HepG2 (cell line): ENCODE results near the gene SYNGAP1. TPM values are rescaled to one million over a fixed set of nuclear protein-coding genes. Genes with fewer than 3 reads are reported as not detected.
A peak's percentile ranks its signal among the peaks of the same experiment; 100 is the strongest.

Source experiments
- CAMTA2 ChIP-seq: sonication (generic); formaldehyde crosslinking; IDR thresholded peaks from 2 replicates; pipeline ENCODE4 v1.4.0; 2020; ENCODE audit warnings: mild to moderate bottlenecking, missing genetic modification reagents, borderline replicate concordance
- CCDC6 ChIP-seq: sonication (generic); formaldehyde crosslinking; IDR thresholded peaks from 2 replicates; pipeline ENCODE4 v1.8.1; 2022; ENCODE audit warnings: mild to moderate bottlenecking, missing genetic modification reagents, moderate library complexity
- HIVEP1 ChIP-seq: sonication (generic); formaldehyde crosslinking; IDR thresholded peaks from 2 replicates; pipeline ENCODE4 v1.4.0; 2020; ENCODE audit warnings: mild to moderate bottlenecking, missing genetic modification reagents
- KAT7 ChIP-seq: IDR thresholded peaks from 2 replicates; pipeline ENCODE4 v1.6.1; 2018; ENCODE audit warnings: borderline replicate concordance, missing compliant biosample characterization
- MAZ ChIP-seq, 2 experiments: sonication (generic) in 1 of 2; formaldehyde crosslinking in 1 of 2; IDR thresholded peaks; 2 replicates each; pipeline versions ENCODE4 v1.5.0 to v1.6.1; 2012 to 2020; ENCODE audit warnings: low read depth in 2 of 2, mild to moderate bottlenecking in 2 of 2, borderline replicate concordance in 1 of 2, improper control_type of control experiment in 1 of 2, low read length in 1 of 2, missing genetic modification reagents in 1 of 2, moderate library complexity in 1 of 2
- MIXL1 ChIP-seq: IDR thresholded peaks from 2 replicates; pipeline ENCODE4 v1.6.1; 2016
- PAF1 ChIP-seq: IDR thresholded peaks from 2 replicates; pipeline ENCODE4 v1.6.1; 2016; ENCODE audit warnings: missing genetic modification reagents, missing compliant biosample characterization
- PHF20 ChIP-seq: sonication (generic); formaldehyde crosslinking; IDR thresholded peaks from 2 replicates; pipeline ENCODE4 v1.5.0; 2020; ENCODE audit warnings: mild to moderate bottlenecking, missing genetic modification reagents
- PHF21A ChIP-seq: sonication (generic); formaldehyde crosslinking; IDR thresholded peaks from 2 replicates; pipeline ENCODE4 v1.5.0; 2020; ENCODE audit warnings: mild to moderate bottlenecking, missing genetic modification reagents
- SMAD3 ChIP-seq: sonication (generic); formaldehyde crosslinking; IDR thresholded peaks from 2 replicates; pipeline ENCODE4 v1.4.0; 2020; ENCODE audit warnings: missing genetic modification reagents
- SNAI1 ChIP-seq: sonication (generic); formaldehyde crosslinking; IDR thresholded peaks from 2 replicates; pipeline ENCODE4 v1.5.0; 2020; ENCODE audit warnings: mild to moderate bottlenecking, missing genetic modification reagents, borderline replicate concordance
- SP2 ChIP-seq: sonication (generic); formaldehyde crosslinking; IDR thresholded peaks from 2 replicates; pipeline ENCODE4 v1.5.1; 2020; ENCODE audit warnings: mild to moderate bottlenecking, missing genetic modification reagents
- SP5 ChIP-seq: IDR thresholded peaks from 2 replicates; pipeline ENCODE4 v1.6.1; 2016; ENCODE audit warnings: low read depth, borderline replicate concordance
- ZC3H13 ChIP-seq: sonication (generic); formaldehyde crosslinking; IDR thresholded peaks from 2 replicates; pipeline ENCODE4 v1.8.1; 2023; ENCODE audit warnings: mild to moderate bottlenecking, missing genetic modification reagents, moderate library complexity
- ZC3H4 ChIP-seq: sonication (generic); formaldehyde crosslinking; IDR thresholded peaks from 2 replicates; pipeline ENCODE4 v1.4.0; 2020; ENCODE audit warnings: missing genetic modification reagents, borderline replicate concordance
- ZEB1 ChIP-seq: IDR thresholded peaks from 2 replicates; pipeline ENCODE4 v1.6.1; 2012; ENCODE audit warnings: mild to moderate bottlenecking, low read depth, inconsistent platforms; ENCODE audit not compliant: insufficient replicate concordance
- ZFP91 ChIP-seq: sonication (generic); formaldehyde crosslinking; IDR thresholded peaks from 2 replicates; pipeline ENCODE4 v1.9.0; 2022; ENCODE audit warnings: missing genetic modification reagents, mild to moderate bottlenecking, borderline replicate concordance
- ZIK1 ChIP-seq: sonication (generic); formaldehyde crosslinking; IDR thresholded peaks from 2 replicates; pipeline ENCODE4 v1.5.0; 2020; ENCODE audit warnings: mild to moderate bottlenecking, low read depth, missing genetic modification reagents, borderline replicate concordance
- ZNF260 ChIP-seq: sonication (generic); formaldehyde crosslinking; IDR thresholded peaks from 2 replicates; pipeline ENCODE4 v1.4.0; 2020; ENCODE audit warnings: missing genetic modification reagents, low read depth, mild to moderate bottlenecking, borderline replicate concordance
- ZNF431 ChIP-seq: sonication (generic); formaldehyde crosslinking; IDR thresholded peaks from 2 replicates; pipeline ENCODE4 v1.9.0; 2022; ENCODE audit warnings: missing genetic modification reagents, low read depth, mild to moderate bottlenecking, borderline replicate concordance
- ZNF713 ChIP-seq: sonication (generic); formaldehyde crosslinking; IDR thresholded peaks from 2 replicates; pipeline ENCODE4 v1.4.0; 2020; ENCODE audit warnings: mild to moderate bottlenecking, missing genetic modification reagents
- ZNF816 ChIP-seq: sonication (generic); formaldehyde crosslinking; IDR thresholded peaks from 2 replicates; pipeline ENCODE4 v1.8.0; 2022; ENCODE audit warnings: missing genetic modification reagents, mild to moderate bottlenecking, borderline replicate concordance
- ZSCAN5A ChIP-seq: sonication (generic); formaldehyde crosslinking; IDR thresholded peaks from 2 replicates; pipeline ENCODE4 v1.8.0; 2022; ENCODE audit warnings: mild to moderate bottlenecking, missing genetic modification reagents, borderline replicate concordance
- polyA plus RNA-seq, 8 experiments: library from polyadenylated mRNA; depleted of rRNA in 3 of 8; stranded (reverse) in 7 of 8; unstranded in 1 of 8; fragments of >200 nt; fragmentation: Illumina TruSeq in 4 of 8; extraction: Trizol in 4 of 8; gene quantifications; 2 replicates each; pipeline versions ENCODE4 v1.2.1 to v1.2.3, GENCODE V29; 2011 to 2016; ENCODE audit warnings: low read depth in 4 of 8, missing spikeins in 1 of 8, mixed read lengths in 1 of 8; ENCODE audit not compliant: insufficient read depth in 1 of 8
- total RNA-seq, 5 experiments: library from RNA; depleted of rRNA; stranded (reverse); fragments of >200 nt; fragmentation: Illumina TruSeq; extraction: Trizol; gene quantifications; 2 replicates each; pipeline ENCODE4 v1.2.3, GENCODE V29; 2016; ENCODE audit warnings: low read depth in 1 of 5
- TF ChIP-seq, protein P1 (sequence below): sonication (generic); formaldehyde crosslinking; IDR thresholded peaks from 2 replicates; pipeline ENCODE4 v1.4.0; 2020; ENCODE audit warnings: missing genetic modification reagents; ENCODE audit errors: not compliant biosample characterization
- TF ChIP-seq, protein P2 (sequence below): sonication (generic); formaldehyde crosslinking; IDR thresholded peaks from 2 replicates; pipeline ENCODE4 v1.8.1; 2023; ENCODE audit warnings: mild to moderate bottlenecking, moderate library complexity, missing genetic modification reagents

The SYNGAP1 gene
- total and polyA plus RNA-seq, 2 of the 13 experiments (the other 11 are each of a cell fraction or from before 2014, with no cell fraction given), result 0.75 to 1.1 TPM

- no peak for TF ChIP-seq MAZ (IDR thresholded peaks at IDR 0.05; ENCODE audit: borderline replicate concordance, low read depth, low read length)
- no peak for TF ChIP-seq MAZ (CRISPR knock-in tag; IDR thresholded peaks at IDR 0.05; ENCODE audit: low read depth)
- TF ChIP-seq ZEB1, result no peak
- no peak for TF ChIP-seq MIXL1 (CRISPR knock-in tag)
- no peak for TF ChIP-seq ZNF816 (CRISPR knock-in tag)
- peak; percentile 46; the same call in 1 of the 2 replicates for TF ChIP-seq CAMTA2 (CRISPR knock-in tag)
- TF ChIP-seq ZNF713 (CRISPR knock-in tag), result no peak
- TF ChIP-seq ZSCAN5A, result peak; percentile 34; the same call in 1 of the 2 replicates
- TF ChIP-seq SP2 (CRISPR knock-in tag), result no peak
- TF ChIP-seq, protein P1, sequence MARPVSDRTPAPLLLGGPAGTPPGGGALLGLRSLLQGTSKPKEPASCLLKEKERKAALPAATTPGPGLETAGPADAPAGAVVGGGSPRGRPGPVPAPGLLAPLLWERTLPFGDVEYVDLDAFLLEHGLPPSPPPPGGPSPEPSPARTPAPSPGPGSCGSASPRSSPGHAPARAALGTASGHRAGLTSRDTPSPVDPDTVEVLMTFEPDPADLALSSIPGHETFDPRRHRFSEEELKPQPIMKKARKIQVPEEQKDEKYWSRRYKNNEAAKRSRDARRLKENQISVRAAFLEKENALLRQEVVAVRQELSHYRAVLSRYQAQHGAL (CRISPR knock-in tag), result no peak
- TF ChIP-seq ZC3H4, result no peak
- 0 out of 2 replicates have a peak, but pooled peaks have one; percentile 4 for TF ChIP-seq ZFP91 (CRISPR knock-in tag)
- TF ChIP-seq PHF21A (CRISPR knock-in tag), result no peak
- no peak for TF ChIP-seq ZNF260 (CRISPR knock-in tag)
- no peak for TF ChIP-seq PHF20 (CRISPR knock-in tag)
- 0 out of 2 replicates have a peak, but pooled peaks have one; percentile 18 for TF ChIP-seq ZIK1 (CRISPR knock-in tag)
- TF ChIP-seq CCDC6, result no peak
- TF ChIP-seq, protein P2, sequence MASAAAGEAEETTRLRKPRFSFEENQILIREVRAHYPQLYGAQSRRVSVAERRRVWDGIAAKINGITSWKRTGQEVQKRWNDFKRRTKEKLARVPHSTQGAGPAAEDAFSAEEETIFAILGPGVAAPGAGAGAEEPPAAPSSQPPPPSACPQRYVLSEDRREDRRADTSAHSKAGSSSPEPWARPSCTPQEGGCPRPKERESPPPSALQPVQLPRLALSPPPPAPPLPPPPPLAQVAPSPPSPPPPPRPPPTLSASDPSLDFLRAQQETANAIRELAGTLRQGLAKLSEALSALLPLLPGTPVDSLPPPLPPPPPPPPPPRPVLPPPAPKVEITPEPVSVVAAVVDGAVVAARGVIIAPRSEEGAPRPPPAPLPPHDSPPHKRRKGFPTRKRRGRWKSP (CRISPR knock-in tag), result no peak
- TF ChIP-seq HIVEP1 (CRISPR knock-in tag), result no peak
- no peak for TF ChIP-seq SNAI1 (CRISPR knock-in tag)
- TF ChIP-seq ZNF431 (CRISPR knock-in tag), result no peak
- peak; percentile 67; the same call in 1 of the 2 replicates for TF ChIP-seq ZC3H13 (CRISPR knock-in tag)
- no peak for TF ChIP-seq SMAD3 (CRISPR knock-in tag)
- no peak for TF ChIP-seq SP5 (CRISPR knock-in tag)
- no peak for TF ChIP-seq PAF1
- no peak for TF ChIP-seq KAT7 (CRISPR knock-in tag)
These were observed 27.8 kb upstream of the SYNGAP1 start (continued) for GRCh38 chr6:33391922-33392594.
